Measurements from ENCODE around the gene TMEM86B.

Gene TMEM86B

DNA sequence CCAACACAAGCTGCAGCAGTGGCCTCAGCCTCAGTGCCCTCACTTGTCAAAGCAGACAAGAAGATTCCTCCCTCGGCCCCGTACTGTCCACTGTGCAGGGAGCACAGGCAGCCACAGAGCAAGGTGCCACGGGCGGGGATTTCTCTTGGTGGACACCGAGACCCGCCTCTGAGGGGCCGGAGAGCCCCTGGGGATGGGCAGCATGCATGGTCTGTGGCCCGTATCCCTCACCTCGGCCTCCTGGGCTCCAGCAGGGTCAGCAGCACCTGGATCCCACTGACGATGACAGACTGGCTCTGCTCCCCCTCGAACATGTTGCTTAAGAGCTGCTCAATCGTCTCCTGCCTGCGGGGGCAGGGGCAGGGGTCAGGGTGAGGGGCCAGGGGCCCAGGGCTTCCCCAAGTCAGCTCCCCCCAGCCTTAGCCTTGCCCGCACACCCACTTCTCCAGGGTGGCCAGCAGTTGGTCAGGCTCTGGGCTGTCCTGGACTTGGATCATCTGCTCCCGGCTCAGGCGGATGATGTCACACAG, 13.4 kb upstream of the TMEM86B start:
- TF ChIP-seq ZNF274 (IDR thresholded peaks at IDR 0.05; ENCODE audit: low read depth, low read length) = no peak
- H3K4me3 ChIP-seq (ENCODE audit: low read length) = no peak overlapping the region

DNA sequence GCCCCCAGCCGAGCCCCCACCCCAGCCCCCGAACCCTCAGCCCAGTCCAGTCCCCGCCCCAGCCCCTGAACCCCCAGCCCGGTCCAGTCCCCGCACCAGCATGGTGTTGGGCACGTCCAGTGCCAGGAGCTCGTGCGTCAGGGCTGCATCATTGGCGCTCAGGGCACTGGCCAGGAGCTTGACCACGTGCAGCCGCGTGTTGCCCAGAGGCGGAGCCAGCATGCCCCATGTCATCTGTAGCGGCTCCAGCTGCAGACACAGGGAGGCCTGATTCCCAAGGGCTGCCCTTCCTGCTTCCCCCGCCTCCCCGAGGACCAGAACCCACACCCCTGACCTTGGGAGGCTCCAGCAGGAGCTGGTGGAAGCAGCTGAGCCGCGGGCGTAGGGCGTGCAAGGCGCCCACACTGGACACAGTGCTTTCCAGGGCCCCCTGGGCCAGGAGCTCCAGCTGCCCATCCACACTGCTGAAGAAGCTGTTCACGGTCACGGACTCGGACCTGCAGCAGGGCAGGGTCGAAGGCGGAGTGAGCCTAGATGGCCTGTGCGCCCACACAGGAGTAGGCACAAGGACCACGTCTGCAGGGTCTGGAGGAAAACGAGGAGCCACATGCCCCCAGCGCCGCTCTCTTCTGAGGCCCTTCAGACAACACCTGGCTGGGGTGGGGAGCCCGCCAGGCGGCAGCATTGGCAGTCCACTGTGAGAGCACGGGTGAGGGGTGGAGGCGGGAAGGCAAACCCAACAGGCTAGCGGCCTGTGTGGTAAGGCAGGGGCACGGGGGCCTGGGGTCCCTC, 12.8 kb upstream of the TMEM86B start:
- H3K4me3 ChIP-seq (ENCODE audit: low read length) = no peak overlapping the region
- TF ChIP-seq ZNF274 (IDR thresholded peaks at IDR 0.05; ENCODE audit: low read depth, low read length) = no peak

GRCh38 chr19:55240713-55241020, 12.1 kb upstream of the TMEM86B start:
- no peak for TF ChIP-seq ZNF274 (IDR thresholded peaks at IDR 0.05; ENCODE audit: low read depth, low read length)
- H3K4me3 ChIP-seq (ENCODE audit: low read length) = no peak overlapping the region

DNA sequence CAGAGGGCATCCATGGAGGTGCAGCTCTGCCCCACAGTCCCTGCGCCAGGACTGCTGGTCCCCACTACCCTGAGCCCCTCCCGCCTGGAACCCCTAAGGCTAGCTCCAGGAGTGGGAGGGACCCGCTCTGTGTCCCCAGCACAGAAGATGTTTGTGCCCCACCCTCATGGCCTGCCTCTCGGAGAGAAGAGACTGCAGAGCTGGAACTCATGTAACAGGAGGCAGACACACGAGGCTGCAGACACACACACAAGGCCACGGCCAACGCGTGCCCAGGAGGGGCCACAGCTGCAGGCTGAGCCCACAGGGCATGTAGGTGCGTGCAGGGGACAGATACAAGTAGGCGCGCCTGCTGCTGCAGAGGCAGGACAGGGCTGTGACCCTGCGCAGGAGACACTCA, 10.4 kb upstream of the TMEM86B start:
- no peak overlapping the region for H3K4me3 ChIP-seq (ENCODE audit: low read length)
- TF ChIP-seq ZNF274 (IDR thresholded peaks at IDR 0.05; ENCODE audit: low read depth, low read length) = no peak

GRCh38 chr19:55238030-55238429, 9.5 kb upstream of the TMEM86B start:
- no peak for TF ChIP-seq ZNF274 (IDR thresholded peaks at IDR 0.05; ENCODE audit: low read depth, low read length)
- no peak overlapping the region for H3K4me3 ChIP-seq (ENCODE audit: low read length)

DNA sequence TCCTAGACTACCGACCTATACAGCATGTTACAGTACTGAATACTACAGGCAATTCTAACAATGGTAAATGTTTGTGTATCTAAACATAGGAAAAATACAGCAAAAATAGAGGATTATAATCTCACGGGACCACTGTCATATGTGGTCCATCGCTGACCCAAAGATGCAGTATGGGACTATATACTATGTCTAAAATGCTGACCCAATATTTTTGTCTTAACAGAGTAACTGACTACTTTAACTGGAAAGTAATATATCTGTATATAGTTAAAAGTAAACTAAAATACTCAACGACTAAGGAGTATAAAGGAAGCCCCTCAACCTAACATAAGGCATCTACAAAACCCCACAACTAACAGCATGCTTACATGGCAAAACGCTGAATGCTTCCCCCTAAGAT, 4.4 kb upstream of the TMEM86B start:
- TF ChIP-seq ZNF274 (IDR thresholded peaks at IDR 0.05; ENCODE audit: low read depth, low read length) = no peak
- no peak overlapping the region for H3K4me3 ChIP-seq (ENCODE audit: low read length)

DNA sequence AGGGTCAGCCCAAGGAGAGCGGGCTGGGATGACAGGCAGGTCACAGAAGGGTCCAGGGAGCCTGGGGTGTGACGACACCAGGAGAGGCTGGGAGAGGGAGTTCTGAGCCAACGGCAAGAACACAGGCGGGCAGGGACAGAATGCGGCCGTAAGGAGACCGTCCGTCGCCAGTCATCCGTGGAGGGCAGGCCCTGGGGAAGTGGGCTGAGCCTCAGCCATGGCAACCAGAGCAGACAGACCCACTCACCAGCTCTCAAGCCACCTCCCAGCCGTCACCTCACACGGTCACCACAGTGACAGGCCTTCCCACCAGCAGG, 3.7 kb upstream of the TMEM86B start:
- TF ChIP-seq ZNF274 (IDR thresholded peaks at IDR 0.05; ENCODE audit: low read depth, low read length) = no peak
- H3K4me3 ChIP-seq (ENCODE audit: low read length) = no peak overlapping the region

DNA sequence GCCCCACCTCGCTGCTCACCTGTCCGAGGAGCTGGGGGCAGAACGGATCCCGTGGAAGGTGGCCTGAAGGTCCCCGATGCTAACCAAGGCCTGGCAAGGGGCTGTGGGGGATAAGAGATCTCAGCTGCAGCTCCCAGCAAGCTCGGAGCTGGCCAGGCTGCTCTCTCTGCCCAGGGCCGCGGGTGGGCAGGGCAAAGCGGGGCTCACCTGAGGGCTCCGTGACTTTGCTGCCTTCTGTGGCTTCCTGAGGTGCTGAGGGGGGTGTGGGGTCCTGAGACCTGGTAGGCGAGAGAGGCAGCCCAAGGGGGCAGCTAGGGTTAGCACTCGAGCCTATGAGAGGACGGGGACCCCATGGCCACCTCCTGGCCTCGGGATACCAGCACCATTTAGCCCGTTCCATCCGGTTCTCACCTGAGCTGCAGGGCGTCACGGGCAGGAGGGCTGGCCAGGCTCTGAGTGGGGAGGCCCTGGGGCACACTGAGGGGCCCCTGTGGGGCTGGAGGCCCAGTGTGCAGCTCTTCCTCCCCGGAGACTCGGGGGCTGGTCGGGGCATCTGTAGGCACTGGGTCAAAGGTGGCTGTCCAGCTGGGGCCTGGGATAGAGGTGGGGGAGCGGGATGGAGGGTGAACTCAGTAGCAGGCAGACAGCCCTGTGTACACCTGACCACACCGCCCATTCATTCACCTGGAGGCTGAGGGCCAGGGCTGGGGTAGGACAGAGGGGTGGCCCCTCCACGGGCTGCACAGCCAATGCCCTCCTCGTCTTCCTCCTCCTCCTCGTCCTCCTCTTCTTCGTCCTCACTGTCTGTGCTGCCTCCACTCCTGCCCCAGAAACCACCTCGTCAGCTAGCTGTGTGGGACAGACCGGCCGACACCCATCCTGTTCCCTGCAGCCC, 3.1 kb upstream of the TMEM86B start:
- H3K4me3 ChIP-seq (ENCODE audit: low read length) = no peak overlapping the region
- no peak for TF ChIP-seq ZNF274 (IDR thresholded peaks at IDR 0.05; ENCODE audit: low read depth, low read length)

DNA sequence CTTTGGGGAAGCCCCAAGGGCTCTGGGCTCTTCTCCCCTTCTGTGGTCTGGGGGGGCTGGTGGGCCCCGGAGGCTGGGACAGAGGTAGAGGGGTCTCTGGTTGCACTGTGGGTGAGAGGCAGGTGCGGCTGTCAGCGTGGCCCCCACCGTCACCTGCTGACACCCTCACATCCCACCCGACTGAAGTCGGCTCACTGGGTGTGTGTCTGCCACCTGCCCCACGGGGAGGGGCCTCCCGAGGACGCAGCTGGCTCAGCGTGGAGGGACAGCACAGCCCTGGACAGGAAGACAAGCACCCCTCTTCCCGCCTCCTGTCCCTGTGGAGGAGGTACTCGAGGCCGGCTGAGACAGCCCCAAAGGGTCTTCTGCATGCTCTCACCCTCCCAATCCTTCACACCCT, 2.2 kb upstream of the TMEM86B start:
- H3K4me3 ChIP-seq (ENCODE audit: low read length) = no peak overlapping the region
- no peak for TF ChIP-seq ZNF274 (IDR thresholded peaks at IDR 0.05; ENCODE audit: low read depth, low read length)

DNA sequence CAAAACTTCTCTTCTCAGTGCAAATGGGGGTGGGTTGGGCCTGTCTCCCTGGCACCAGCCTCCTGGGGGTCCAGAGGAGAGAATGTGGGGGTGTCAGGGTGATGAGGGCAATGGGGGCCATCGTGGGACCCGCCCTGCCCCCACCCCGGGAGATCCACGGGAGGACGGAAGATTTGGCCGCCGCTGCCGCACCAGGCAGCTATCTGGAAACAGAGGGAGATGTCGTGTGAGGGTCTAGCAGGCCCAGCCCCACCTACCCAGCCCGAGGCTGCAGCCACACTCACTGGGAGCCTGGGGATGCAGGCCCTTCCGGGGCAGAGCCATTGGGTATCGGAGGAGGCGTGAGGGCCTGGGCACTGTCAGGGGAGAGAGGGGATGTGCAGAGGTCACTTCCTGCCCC, 1.8 kb upstream of the TMEM86B start:
- no peak for TF ChIP-seq ZNF274 (IDR thresholded peaks at IDR 0.05; ENCODE audit: low read depth, low read length)
- H3K4me3 ChIP-seq (ENCODE audit: low read length) = no peak overlapping the region

DNA sequence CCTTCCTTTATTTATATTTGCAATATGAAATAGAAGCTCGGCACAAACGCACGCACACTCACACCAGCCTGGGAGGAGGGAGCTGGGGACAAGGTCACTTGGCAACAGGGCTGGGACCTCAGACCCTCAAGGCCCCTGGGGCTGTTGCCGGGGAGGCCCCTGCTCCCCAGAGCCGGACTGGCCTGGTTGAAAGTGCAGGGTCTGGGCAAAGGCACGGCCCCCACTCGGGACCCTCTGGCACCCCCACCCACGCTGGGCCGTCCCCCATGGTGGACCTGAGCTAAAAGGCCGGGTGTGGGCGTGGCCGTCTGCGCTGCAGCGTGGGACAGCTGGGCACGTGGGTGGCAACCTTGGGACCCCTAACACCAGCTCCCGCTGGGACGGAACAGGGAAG, 1.2 kb upstream of the TMEM86B start:
- no peak overlapping the region for H3K4me3 ChIP-seq (ENCODE audit: low read length)
- no peak for TF ChIP-seq ZNF274 (IDR thresholded peaks at IDR 0.05; ENCODE audit: low read depth, low read length)

GRCh38 chr19:55229145-55229788, 704 bp upstream of the TMEM86B start:
- no peak for TF ChIP-seq ZNF274 (IDR thresholded peaks at IDR 0.05; ENCODE audit: low read depth, low read length)
- no peak overlapping the region for H3K4me3 ChIP-seq (ENCODE audit: low read length)

DNA sequence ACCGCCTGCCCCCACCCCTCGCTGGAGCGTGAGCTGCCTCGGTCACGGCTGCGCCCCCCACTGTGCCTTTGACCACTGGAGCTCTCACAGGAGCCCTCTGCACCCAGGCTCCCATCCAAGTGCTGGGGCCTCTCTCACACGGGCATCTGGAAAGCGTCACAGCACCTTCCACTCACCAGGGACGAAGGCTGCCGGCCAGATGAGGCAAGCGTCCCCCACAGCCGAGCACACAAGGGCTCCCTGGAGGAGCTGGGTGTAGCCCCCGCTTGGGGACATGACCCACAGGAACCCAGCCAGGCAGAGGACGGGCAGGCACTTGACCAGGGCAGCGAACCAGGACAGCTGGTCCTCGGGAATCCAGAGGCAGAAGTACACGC, 560 bp downstream of the TMEM86B start:
- TF ChIP-seq ZNF274 (IDR thresholded peaks at IDR 0.05; ENCODE audit: low read depth, low read length) = no peak
- no peak overlapping the region for H3K4me3 ChIP-seq (ENCODE audit: low read length)

- H3K4me3 ChIP-seq (ENCODE audit: low read length) = no peak overlapping the region
- no peak for TF ChIP-seq ZNF274 (IDR thresholded peaks at IDR 0.05; ENCODE audit: low read depth, low read length)
Observed at GRCh38 chr19:55227241-55228014, 1.1 kb downstream of the TMEM86B start.

Data from GM08714 (cell line).